Stimulated activated naive CD8-positive, alpha-beta T cell treated with anti-CD3 and anti-CD28 coated beads, Interleukin-15, Interleukin-2, amounts not matched to agents 100 U/mL and 50 U/mL, for 24 hours (primary cell): ENCODE data around the gene PRKAG2.

ENCODE experiments used
- ATAC-seq: fragments of 150-1000 bp; cut with Tn5 transposase; one replicate; pipeline ENCODE4 v1.10.0; 2021
- DNase-seq: peaks from one replicate; pipeline ENCODE4 v3.0.0; 2021

The PRKAG2 gene

GRCh38 chr7:151694828-151695580, 181.9 kb downstream of the PRKAG2 start:
- DNase-seq, result no peak
- no peak for ATAC-seq

GRCh38 chr7:151694441-151694827, 182.5 kb downstream of the PRKAG2 start:
- no peak for DNase-seq
- no peak for ATAC-seq

- ATAC-seq (no peak), DNase-seq (no peak)
These were observed 183.8 kb downstream of the PRKAG2 start for GRCh38 chr7:151693140-151693539.

GRCh38 chr7:151692721-151693120, 184.2 kb downstream of the PRKAG2 start:
- ATAC-seq, result no peak
- no peak for DNase-seq

GRCh38 chr7:151691449-151691848, 185.5 kb downstream of the PRKAG2 start:
- no peak for DNase-seq
- ATAC-seq, result no peak

GRCh38 chr7:151690606-151691005, 186.3 kb downstream of the PRKAG2 start:
- ATAC-seq, result no peak
- no peak for DNase-seq

GRCh38 chr7:151689196-151689971, 187.5 kb downstream of the PRKAG2 start:
- no peak for ATAC-seq
- DNase-seq, result no peak

GRCh38 chr7:151688236-151688780, 188.6 kb downstream of the PRKAG2 start:
- no peak for ATAC-seq
- DNase-seq, result no peak

GRCh38 chr7:151687523-151688235, 189.2 kb downstream of the PRKAG2 start:
- no peak for DNase-seq
- no peak for ATAC-seq

- ATAC-seq (no peak), DNase-seq (no peak)
These were observed 190.1 kb downstream of the PRKAG2 start for GRCh38 chr7:151686826-151687225.

- DNase-seq (no peak), ATAC-seq (no peak)
These were observed 190.7 kb downstream of the PRKAG2 start for GRCh38 chr7:151686016-151686766.

GRCh38 chr7:151684408-151685175, 192.3 kb downstream of the PRKAG2 start:
- no peak for DNase-seq
- no peak for ATAC-seq

- DNase-seq, result no peak
- ATAC-seq, result no peak
These were observed 193.1 kb downstream of the PRKAG2 start for GRCh38 chr7:151683615-151684407.

- ATAC-seq, result no peak
- no peak for DNase-seq
These were observed 193.9 kb downstream of the PRKAG2 start for GRCh38 chr7:151682831-151683614.

- DNase-seq (no peak), ATAC-seq (no peak)
These were observed 195.2 kb downstream of the PRKAG2 start for GRCh38 chr7:151681726-151682125.

GRCh38 chr7:151680810-151681209, 196.1 kb downstream of the PRKAG2 start:
- no peak for DNase-seq
- no peak for ATAC-seq

GRCh38 chr7:151679881-151680612, 196.9 kb downstream of the PRKAG2 start:
- no peak for ATAC-seq
- no peak for DNase-seq

- ATAC-seq (no peak), DNase-seq (no peak)
These were observed 197.7 kb downstream of the PRKAG2 start for GRCh38 chr7:151679071-151679708.
